ENCODE measurements around the gene ELP4.

GRCh38 chr11:31582697-31583096, 73.1 kb downstream of the ELP4 start:
- TF ChIP-seq EZH2 (IDR thresholded peaks at IDR 0.05) = no peak
- no peak for TF ChIP-seq POLR2AphosphoS5 (IDR thresholded peaks at IDR 0.05; ENCODE audit: borderline replicate concordance, low read depth, low read length)
- no peak for TF ChIP-seq FOXP2 (optimal IDR thresholded peaks at IDR 0.05; ENCODE audit: control extremely low read depth, extremely low read length, insufficient read depth)
